NCI-H2107 (cell line): Measurements from ENCODE around the gene LZTS3.
A peak's percentile ranks its signal among the peaks of the same experiment; 100 is the strongest.
"Not testable (repeated sequence)": the region's sequence is repeated elsewhere in the genome, so short reads cannot be mapped to it uniquely, and the experiment has no call there.

ENCODE experiments used
- DNase-seq: peaks from one replicate; lab custom pipeline; 2025; lab: John Stamatoyannopoulos, UW

The LZTS3 gene

DNA sequence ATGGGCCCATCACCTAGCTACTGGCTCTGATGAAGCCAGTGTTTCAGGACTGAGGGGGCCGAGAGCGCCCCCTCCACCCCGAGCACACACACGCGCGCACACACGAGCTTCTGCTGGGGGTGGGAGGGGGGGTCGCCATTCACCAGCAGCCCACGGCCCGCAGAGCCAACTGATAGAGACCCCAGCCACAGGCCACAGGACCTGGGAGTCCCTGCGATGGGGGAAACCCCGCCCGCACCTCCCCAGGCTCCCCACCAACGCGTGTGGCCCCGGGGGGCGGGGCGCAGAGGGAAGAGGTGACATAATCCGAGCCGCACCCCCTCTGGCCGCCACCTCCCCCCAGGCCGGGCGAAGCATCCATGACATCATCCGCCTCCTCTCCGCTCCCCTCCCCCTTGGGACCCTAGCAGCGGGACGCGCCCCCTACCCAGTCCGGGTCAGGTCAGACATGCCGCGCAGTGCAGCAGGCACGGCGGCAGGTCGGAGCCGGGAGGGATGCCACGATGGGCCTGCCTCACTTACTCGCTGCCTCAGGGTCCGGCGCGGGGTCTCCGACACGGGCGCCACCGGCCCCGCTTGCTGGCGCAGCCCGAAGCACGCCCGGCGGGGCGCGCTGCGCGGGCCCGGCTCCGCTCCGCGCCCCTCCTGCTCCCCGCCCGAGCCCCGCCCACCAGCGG lies at the start of gene LZTS3:
Gene LZTS3 (minus strand): TSS at position 617 of the 677 bp plus-strand sequence. CDS start 6,386 bp downstream, outside the sequence.
- DNase-seq: peak; percentile 34

DNA sequence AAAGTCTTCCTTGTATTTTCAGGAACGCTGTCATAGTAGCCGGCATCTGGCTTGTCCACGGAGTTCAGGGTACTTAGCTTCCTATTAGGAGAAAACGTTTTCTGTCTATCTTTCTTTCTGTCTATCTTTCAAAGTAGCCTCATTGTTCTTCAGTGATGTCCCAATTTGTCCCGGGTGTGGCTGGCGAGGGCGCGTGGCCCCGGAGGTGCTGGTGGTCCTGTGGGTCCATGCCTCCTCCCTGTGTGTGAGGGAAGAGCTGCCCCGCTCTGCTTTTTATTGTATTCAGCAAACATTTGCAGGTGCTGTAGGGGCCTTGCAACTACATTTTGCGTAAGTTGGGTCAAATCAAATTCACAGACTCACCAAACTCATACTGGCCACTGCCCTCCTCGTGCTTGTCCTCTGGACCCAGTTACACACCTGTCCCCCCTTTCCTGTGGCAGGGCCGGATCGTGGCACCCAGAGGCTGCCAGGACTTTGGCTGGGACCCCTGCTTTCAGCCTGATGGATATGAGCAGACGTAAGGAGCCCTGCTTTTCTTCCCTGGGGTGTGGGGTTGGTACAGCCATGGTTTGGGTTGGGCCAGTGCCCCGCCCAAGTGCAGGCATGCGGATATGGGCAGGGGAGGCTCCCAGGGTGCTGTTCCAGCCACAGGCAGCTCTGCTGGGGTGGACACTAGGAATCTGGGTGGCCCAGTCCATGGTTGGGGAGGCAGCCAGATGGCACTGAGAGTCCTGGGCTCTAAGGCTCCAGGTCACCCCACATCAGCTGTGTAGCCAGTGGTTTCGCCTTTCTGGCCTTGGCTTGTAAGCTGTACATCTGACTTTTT lies 48.3 kb upstream of the LZTS3 start:
- no peak for DNase-seq

DNA sequence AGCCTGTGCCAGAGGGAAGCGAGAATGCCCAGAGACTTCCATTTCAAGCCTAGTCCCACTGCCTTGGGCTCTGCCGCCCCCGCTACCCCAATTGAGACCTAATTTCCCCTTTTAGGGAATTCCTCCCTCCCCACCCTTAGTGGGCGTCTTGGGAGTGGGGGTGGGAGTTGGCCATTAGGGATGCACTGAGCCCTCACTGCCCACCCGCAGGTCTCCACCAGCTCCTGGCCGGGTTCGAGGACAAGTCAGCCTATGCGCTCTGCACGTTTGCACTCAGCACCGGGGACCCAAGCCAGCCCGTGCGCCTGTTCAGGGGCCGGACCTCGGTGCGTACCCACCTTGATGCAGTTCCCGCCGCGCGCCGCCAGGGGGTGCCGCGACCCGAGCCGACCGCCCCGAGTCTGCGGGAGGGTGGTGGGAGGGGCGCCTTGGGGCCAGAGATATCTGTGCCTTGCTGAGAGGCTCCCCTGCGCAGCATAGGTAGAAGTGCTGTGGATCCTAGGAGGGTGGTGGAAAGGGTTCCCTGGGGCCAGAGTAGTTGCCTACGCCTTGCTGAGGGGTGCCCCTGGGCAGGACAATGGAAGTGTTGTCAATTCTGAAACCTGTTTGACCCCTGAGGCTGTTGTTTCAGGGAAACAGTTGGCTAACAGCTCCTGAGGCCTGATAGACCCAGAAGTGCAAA lies 45.1 kb upstream of the LZTS3 start:
- DNase-seq: no peak

DNA sequence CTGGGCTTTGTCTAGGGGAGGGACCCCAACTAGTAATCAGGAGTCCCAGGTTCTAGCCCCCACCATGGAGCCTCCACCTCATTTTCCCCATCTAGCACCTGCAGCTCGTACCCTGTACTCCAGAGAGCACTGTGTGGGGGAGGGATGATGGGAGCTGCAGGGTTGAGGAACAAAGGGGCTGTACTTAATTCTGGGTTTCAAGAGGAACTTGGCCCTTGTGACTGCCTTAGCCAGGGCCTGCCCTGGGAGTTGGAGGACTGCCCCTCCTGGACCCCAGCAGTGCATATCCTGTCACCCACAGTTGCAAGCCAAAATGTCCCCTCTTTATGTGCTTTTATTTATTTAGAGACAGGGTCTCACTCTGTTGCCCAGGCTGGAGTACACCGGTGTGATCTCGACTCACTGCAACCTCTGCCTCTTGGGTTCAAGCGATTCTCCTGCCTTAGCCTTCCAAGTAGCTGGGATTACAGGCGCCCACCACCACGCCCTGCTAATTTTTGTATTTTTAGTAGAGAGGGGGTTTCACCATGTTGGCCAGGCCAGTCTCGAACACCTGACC lies 42.1 kb upstream of the LZTS3 start:
- DNase-seq: not testable (repeated sequence)

DNA sequence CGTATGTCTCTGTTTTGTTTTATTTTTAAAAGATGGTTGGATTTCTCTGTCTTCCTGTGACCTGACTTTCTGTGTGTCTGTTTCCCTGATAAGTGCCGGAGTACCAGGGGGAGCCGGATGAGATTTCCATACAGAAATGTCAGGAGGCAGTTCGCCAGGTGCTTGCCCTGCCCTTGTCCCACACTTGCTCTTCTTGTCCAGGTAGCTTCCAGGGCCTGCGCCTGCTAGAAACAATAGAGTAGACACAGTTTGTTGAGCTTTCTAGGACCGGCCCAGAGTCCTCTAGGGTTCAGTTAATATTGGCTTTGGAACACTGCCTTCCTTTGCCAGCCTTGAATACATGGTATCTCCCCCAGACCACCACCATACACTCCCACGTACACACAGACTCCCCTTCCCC lies 39.9 kb upstream of the LZTS3 start:
- no peak for DNase-seq

DNA sequence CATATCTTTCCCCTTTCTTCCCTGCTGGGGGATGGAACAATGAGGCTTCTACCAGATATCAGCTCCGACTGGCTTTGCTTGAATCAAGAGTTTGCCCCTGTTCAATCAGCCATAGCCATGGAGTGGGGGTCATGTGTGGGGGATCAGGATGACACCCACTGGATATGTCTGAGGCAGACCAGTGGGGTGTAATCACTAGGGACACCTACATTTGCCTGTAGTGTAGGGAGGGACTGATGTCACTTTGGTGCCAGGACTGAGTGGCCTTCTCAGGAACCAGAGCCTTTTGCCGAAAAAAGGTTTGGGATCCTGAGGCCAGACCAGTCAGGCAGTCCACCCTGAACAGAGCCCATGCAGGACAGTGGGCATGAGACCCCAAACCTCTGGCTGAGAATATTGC lies 37.0 kb upstream of the LZTS3 start:
- no peak for DNase-seq

DNA sequence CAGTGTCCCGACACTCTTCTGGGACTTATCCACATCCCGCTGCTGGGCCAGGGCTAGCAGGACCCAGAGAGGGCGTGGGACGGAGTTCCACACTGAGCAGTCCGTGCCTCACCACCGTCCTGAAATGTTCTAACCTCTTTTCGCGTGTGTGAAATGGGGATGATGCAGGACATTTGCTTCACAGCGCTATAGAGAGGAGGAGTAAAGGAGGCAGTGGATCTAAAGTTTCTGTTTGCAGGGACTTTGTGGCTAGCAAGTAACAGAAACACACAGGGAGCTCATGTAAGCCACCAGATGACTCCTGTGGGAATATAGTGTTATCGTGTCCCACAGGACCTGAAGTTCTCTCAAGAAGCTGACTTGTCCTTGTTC lies 36.6 kb upstream of the LZTS3 start:
- DNase-seq: no peak

DNA sequence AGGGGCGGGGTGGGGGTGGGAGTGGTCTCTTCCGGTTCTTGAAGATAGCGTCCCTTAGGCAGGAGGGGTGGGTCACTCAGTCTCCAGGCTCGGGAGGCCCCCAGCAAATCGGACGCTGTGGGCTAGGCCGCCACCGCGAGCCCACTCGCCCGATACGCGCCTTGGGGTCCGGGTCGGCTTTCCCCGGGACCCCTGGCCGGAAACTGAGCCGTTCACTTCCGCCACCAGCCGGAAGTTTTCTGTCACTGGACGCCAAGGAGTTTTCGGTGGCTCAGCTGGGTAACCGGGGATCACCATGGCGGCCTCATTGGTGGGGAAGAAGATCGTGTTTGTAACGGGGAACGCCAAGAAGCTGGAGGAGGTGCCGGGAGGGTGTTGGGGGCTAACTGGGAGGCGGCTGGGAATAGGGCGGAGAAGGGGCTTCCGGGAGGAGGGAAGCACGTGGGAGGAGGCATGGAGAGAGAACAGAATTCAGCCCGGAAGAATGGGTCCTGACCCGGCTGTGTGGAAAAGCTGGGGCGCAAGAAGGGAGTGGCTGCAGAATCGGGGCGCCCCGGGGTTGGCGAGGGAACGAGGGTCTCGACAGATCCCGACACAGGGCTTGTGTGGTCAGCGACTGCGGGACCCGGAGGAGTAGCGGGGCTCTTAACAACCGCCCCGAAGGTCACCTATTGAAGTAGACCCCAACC lies 36.1 kb upstream of the LZTS3 start, which contains the start of gene ITPA:
Gene ITPA (plus strand): TSS at position 242 of the 689 bp plus-strand sequence. CDS start 54 bp downstream, at position 296.
- no peak for DNase-seq

DNA sequence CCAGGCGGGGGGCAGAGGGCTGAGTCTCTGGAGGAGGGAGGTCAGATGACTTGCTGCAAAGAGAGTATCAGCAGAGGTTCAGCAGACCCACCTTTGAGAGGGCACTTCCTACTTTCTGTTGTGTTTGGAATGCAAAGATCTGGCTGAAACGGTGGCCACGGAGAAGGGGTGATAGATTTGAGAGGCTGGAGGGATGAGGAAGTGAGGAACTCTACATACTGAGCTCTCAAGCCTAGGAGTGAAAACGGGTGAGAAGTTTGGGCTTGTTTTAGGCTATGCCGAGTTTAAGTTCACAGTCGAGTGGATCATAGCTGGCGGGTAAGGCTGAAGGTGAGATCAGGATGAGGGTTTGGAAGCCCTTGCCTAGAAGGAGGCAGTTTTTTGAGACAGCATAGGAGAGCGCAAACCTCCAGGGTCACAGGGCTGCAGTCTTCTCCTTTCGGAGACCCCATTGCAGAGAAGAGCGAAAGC lies 35.5 kb upstream of the LZTS3 start:
- DNase-seq: no peak

DNA sequence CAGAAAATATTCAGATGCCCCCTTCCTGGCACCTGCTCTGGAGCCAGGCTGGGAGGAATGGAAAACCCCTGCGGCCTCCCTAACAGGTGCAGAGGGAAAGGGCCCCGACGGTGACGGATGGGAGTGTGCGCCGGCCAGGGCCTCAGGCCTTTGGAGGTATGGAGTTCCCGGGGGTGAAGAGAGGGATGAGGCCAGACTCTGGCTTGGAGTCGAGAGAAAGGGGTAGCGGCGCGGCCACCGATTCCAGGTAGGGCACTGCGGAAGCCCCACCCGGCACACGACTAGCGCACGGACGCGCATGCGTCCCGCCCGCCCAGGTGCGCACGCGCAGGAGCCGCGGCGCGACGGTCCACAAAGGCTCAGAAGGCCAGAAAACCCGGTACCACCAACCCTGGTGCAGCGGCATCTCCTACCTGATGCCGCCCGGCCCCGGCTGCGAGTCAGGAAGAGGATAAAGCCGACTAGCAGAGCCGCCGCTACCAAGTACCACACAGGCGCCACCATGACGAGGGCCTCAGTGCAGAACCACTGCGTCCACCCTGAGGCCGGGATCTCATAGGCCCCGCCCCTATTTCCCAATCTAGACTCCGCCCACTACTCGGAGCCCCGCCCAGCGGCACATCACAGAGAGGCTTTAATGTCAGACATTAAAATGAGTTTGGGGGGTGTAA lies 30.9 kb upstream of the LZTS3 start, which contains the start of gene DDRGK1:
Gene DDRGK1 (minus strand): TSS at position 559 of the 671 bp plus-strand sequence. CDS start 55 bp downstream, at position 504.
- peak; percentile 66 for DNase-seq

DNA sequence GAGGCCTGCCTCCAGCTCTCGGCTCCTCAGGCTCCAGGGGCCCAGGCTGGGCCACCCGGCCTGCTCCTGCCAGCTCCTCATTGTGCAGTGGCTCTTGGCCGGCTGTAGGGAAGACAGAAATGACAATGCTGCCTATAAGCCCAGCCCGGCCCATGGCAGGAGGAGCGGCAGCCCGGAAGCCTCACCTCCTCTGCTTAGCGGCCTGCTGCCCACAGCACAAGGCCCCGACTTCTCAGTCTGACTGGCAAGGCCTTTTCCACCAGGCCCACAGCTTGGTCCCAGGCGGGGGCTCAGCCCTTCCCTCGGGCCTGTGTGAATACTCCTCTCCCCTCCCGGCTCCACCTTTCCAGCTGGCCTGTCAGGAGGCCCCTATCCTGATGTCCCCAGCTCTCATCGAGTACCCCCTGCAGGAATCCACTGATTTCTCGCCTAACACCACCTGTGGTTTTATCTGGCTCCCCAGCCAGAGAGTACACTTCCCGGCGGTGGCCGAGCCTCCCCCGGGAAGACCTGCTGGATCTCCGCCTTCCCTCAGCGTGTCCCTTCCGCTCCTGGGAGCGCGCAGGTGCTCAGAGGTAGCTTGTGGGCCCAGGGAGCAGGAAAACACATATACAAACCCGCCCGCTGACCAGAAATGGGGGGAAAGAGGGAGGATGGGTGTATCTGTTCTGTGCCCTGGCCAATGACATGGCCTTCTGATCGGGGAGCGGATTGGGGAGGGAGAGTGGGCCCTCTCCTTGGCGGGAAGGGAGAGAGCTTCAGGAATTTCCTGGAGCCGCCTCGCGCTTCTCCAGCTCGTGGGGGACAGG lies 30.2 kb upstream of the LZTS3 start:
- DNase-seq: no peak

DNA sequence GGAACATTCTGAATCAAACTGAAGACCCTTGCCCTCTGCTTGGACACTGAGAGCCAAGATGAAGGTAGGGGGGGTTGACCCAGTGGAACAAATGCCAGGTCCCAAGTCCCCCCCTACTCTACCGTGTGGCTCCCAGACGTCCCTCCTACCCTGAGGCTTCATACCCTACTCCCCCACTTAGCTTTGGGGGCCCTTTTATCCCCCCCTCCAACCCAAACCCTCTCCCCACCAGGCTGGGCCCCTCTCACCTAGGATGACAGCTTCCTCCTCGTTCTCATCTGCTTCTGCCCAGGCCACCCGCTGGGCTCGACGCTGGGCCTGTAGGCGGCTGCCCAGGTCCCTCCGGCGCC lies 29.6 kb upstream of the LZTS3 start:
- DNase-seq: no peak

DNA sequence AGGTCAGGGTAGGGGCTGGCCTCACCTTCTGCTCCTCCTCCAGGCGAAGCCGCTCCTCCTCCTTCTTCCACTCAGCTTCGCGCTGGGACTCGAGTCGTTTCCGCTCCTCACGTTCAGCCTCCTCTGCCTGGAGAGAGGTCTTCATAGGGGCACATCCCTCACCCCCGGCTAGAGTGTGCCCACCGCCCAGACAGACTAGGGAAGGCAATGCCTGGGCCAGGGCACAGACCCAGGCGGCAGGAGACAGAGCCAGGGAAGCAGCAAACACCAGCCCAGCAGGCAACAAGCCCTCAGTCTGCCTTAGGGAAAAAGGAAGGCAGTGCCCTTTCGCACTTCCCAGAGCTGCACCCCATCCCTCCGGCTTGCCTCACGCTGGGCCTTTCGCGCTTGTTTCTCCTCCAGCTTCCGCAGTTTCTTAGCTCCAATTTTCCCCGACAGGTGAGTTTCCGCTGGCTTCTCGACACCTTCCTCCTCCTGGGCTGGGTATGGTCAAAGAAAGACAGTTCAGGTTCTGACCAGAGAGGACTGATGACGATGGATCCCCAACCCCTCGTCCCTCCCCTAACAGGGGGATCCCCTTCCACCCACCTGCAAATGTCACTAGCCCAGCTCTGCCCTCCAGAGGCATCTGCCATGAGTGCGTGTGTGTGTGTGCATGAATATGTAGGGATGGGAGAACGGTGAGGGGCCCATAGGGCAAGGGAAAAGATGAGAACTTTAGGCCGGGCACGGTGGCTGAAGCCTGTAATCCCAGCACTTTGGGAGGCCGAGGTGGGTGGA lies 26.8 kb upstream of the LZTS3 start:
- DNase-seq: no peak

DNA sequence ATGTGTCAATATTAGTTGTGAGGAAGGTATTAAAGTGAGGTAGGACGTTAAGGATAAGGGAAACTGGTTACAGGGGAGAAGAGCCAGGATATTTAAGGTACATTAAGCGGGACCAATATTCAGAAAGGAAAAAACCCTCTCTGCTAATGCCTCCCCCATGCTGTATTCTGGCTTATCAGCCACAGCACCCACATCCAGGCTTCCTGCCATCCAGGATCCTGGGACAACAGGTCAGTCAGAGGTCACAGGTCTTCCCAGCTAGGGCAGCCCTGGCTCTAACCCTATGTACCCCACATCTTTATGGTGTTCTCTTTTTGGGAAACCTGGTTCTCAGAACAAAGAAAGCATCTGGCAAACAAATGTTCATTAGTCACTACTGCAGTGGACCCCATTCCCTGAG lies 25.9 kb upstream of the LZTS3 start:
- no peak for DNase-seq

DNA sequence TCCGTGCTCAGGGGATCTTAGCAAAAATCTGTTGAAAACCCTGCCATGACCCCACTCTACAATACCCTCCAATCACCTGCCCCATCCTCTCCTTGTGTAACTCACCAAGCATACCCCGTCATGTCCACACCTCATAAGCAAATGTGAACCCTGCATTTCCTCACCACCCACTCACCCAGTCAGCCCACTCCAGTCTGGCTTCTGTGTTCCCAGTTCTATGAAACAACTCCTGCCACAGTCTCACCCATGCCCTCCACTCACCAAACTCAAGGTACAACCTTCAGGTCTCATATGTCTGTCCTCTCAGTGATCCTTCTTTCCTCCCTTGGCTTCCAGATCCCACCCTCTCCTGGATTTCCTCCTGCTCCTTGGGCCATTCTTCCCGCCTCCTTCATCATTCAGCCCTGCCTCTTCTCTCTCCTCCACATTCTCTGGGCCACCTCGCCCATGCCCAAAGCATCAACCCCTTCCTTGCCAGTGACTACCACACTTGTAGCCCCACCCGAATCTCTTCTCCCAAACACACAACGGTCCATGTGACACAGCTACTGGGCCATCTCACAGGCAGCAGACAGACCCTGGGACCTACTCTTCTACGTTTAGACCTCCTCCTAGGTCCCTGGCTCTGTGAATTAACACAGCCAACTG lies 22.4 kb upstream of the LZTS3 start:
- DNase-seq: no peak

DNA sequence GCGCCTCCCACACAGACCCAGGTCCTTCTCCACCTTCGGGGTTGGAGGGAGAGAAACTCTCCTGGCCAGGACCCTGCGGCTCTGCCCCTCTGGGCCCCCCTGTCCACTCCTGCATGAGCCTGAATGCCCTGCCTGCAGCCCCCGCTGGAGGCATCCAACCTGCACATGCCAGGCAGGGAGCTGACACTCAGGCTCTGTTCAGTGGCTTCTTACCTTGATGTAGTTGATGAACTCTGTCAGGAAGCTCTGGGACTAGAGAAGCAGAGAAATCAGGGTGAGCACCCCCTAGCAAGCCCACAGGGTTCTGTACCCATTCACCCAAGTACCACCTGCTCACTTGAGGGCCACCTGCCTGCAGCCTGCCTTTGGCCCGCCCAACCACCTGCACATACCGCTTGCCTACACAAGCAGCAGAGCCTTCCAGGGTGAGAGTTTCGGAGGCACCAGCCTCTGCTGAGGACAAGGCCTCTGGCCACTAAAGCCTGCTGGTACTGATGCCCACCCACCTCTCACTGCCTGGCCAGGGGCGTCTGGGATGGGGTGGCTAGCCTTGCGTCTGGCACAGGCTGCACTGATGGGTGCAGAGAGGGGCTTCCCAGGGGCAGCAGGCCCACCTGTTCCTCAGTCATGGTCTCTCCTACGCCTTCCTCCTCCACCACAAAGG lies 21.4 kb upstream of the LZTS3 start:
- peak; percentile 29 for DNase-seq

DNA sequence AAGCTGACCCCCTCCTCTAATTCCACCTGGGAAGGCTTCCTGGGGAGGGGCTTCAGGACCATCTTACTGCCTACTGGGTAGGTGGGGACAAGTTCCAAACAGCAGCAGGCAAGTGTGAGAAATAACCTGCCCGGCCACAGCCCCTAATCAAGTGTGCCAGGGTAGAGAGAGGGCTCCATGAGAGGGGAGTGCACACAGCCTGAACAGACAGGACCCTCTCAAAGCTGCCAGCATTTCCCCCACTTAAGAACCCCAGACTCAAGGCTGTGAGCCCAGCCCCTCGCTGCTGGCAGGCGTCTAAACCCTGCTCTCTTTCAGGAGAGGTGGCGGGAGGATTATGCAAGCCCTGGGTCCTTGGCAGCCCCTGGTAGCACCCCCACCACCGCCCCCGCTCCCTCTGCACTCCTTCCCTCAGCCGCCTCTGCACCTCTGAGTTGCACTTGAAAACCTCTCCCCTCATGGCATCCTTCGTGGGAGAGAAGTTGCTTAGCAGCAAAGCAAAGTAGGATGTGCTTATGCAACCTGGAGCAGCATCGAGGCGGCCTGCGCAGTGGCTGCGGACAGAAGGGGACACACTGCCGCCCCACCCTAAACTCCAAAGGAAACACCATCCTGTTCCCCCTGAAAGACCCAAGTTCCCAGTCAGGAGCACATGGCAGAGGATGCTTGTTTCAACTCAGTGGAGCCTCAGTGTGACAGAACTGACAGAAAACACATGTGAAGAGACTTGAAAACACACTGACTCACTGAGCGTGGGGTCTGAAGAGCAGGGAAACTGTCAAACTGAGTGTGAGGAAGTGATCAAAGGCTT lies 20.7 kb upstream of the LZTS3 start:
- no peak for DNase-seq
